ENCODE results near the gene COL8A2.

COL8A2 gene

DNA sequence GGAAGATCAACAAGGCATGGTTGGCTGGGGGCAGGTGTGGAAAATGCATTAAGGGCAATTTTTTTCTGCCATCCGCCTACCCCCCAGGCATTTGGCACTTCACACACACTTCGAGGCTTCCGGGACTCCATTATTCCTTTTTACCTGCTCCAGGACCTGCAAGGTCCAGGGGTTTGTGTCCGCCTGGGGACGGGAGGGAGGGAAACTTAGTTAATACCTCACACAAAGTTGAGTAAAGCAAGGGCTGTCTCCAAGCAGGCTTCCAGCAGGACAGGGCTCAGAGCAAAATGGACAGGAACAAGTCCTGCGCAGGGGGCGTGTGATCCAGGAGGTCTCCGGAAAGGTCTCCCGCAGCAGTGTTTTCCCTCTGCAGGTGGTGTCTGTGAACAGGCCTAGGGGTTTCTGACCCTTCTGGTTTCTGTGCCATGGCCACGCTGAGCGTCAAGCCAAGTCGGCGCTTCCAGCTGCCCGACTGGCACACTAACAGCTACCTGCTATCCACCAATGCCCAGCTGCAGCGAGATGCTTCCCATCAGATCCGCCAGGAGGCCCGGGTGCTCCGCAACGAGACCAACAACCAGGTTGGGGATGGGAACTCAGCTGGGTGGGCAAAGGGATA, 40.4 kb downstream of the COL8A2 start:
- H3K4me1 ChIP-seq (ENCODE audit: control insufficient read depth, low read depth, low read length): peaks cover 3% of the 10 kb centered on the region
- H3K36me3 ChIP-seq (ENCODE audit: control insufficient read depth, low read depth, low read length): no peaks in the 10 kb centered on the region
- H3K9ac ChIP-seq (ENCODE audit: low read length): peak overlapping the region; percentile 90
- H3K27ac ChIP-seq (ENCODE audit: low read length): no peak overlapping the region
- H3K27me3 ChIP-seq (ENCODE audit: control insufficient read depth, insufficient read depth, low read length): peaks cover 9% of the 10 kb centered on the region
- H3K4me3 ChIP-seq (ENCODE audit: low read length): peak overlapping the region; percentile 69
- no peaks in the 10 kb centered on the region for H3K9me3 ChIP-seq (ENCODE audit: control insufficient read depth, low read depth, low read length)

- Histone ChIP-seq H3K9ac (ENCODE audit: low read length) (peak within 1 kb of the TSS; percentile 90), H3K9me3 (ENCODE audit: control insufficient read depth, low read depth, low read length) (no peaks in the 10 kb centered on the region), H3K36me3 (ENCODE audit: control insufficient read depth, low read depth, low read length) (no peaks in the 10 kb centered on the region), H3K4me3 (ENCODE audit: low read length) (peak within 1 kb of the TSS; percentile 69), H3K27me3 (ENCODE audit: control insufficient read depth, insufficient read depth, low read length) (peaks cover 9% of the 10 kb centered on the region), H3K27ac (ENCODE audit: low read length) (peak within 1 kb of the TSS; percentile 24), H3K4me1 (ENCODE audit: control insufficient read depth, low read depth, low read length) (no peaks in the 10 kb centered on the region)
Observed at GRCh38 chr1:36083635-36084496, 41.2 kb downstream of the COL8A2 start, which contains the start of gene TEKT2. TSS of gene TEKT2 (plus strand) at chr1:36084094. CDS start at chr1:36084922, 828 bp downstream.

GRCh38 chr1:36083219-36083618, 41.8 kb downstream of the COL8A2 start:
- Histone ChIP-seq H3K9me3 (ENCODE audit: control insufficient read depth, low read depth, low read length) (no peaks in the 10 kb centered on the region), H3K9ac (ENCODE audit: low read length) (peak overlapping the region; percentile 90), H3K4me3 (ENCODE audit: low read length) (peak overlapping the region; percentile 69), H3K27me3 (ENCODE audit: control insufficient read depth, insufficient read depth, low read length) (peaks cover 9% of the 10 kb centered on the region), H3K27ac (ENCODE audit: low read length) (no peak overlapping the region), H3K36me3 (ENCODE audit: control insufficient read depth, low read depth, low read length) (no peaks in the 10 kb centered on the region), H3K4me1 (ENCODE audit: control insufficient read depth, low read depth, low read length) (no peaks in the 10 kb centered on the region)

DNA sequence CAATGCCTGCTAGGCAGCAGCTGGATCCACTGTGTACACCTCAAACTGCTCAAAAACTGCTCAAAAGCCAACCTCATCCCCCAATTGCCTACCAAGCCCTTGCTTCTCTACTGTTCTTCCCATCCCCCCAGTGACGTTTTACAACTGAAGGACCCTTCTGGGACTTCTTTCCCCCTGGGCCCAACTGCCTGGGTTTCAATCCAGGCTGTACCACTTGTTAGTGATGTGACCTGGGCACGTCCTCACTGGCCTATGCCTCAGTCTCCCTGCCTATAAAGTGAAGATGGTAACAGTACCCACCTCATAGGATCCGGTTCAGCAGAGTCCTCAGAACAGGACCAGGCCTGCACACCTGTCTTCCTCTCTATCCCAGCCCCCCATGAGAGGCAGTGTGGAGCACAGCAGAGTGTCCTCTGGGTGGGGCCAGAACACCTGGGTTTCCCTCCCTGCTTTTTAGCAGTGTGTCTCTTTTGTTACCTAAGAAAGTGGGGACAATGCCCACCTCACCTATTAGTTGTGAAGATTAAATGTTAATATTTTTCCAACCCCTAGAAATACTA, 43.0 kb downstream of the COL8A2 start:
- Histone ChIP-seq H3K9ac (ENCODE audit: low read length) (no peak overlapping the region), H3K36me3 (ENCODE audit: control insufficient read depth, low read depth, low read length) (no peaks in the 10 kb centered on the region), H3K4me1 (ENCODE audit: control insufficient read depth, low read depth, low read length) (no peaks in the 10 kb centered on the region), H3K27me3 (ENCODE audit: control insufficient read depth, insufficient read depth, low read length) (peaks cover 9% of the 10 kb centered on the region), H3K4me3 (ENCODE audit: low read length) (no peak overlapping the region), H3K9me3 (ENCODE audit: control insufficient read depth, low read depth, low read length) (no peaks in the 10 kb centered on the region), H3K27ac (ENCODE audit: low read length) (no peak overlapping the region)

DNA sequence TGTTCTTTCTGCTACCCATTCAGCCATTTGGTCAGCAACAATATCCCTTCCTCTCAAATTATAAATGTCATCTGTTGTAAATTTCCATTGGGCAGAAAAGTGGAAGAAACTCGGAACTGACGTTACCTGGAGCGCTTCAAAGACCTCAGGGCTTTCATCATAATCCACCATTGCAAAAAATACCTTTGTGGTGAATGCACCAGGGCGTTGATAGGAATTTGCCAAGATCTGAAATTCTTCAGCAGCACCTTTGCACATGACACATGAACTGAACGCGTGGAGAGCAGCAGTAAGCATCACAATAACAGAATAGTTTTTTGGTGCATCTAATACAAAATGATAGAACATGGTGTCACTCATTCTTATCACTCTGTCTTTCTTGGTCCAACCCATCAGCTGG, 44.2 kb downstream of the COL8A2 start:
- Histone ChIP-seq H3K9ac (ENCODE audit: low read length) (no peak overlapping the region), H3K4me1 (ENCODE audit: control insufficient read depth, low read depth, low read length) (no peaks in the 10 kb centered on the region), H3K36me3 (ENCODE audit: control insufficient read depth, low read depth, low read length) (no peaks in the 10 kb centered on the region), H3K9me3 (ENCODE audit: control insufficient read depth, low read depth, low read length) (no peaks in the 10 kb centered on the region), H3K27me3 (ENCODE audit: control insufficient read depth, insufficient read depth, low read length) (peaks cover 9% of the 10 kb centered on the region), H3K27ac (ENCODE audit: low read length) (no peak overlapping the region), H3K4me3 (ENCODE audit: low read length) (no peak overlapping the region)

DNA sequence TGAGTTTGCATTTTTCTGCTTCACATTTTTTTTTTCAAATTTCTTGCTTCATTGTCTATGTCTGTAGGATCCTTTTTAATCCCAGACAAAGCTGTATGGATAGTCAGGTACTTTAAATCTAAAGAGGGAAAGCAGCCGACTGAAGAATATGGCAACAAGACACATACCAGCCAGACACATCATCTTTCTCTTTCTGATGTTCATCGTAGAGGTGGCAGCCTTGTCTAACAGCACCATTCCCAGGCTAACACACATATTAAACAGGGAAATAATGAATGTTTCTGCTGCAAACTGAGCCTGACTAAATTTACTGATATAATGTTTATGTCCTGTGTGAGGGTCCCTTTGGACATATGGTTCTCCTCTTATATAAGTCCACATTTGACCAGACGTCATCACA, 44.8 kb downstream of the COL8A2 start:
- Histone ChIP-seq H3K9me3 (ENCODE audit: control insufficient read depth, low read depth, low read length) (no peaks in the 10 kb centered on the region), H3K27ac (ENCODE audit: low read length) (no peak overlapping the region), H3K4me3 (ENCODE audit: low read length) (no peak overlapping the region), H3K4me1 (ENCODE audit: control insufficient read depth, low read depth, low read length) (no peaks in the 10 kb centered on the region), H3K9ac (ENCODE audit: low read length) (no peak overlapping the region), H3K27me3 (ENCODE audit: control insufficient read depth, insufficient read depth, low read length) (peaks cover 9% of the 10 kb centered on the region), H3K36me3 (ENCODE audit: control insufficient read depth, low read depth, low read length) (no peaks in the 10 kb centered on the region)

DNA sequence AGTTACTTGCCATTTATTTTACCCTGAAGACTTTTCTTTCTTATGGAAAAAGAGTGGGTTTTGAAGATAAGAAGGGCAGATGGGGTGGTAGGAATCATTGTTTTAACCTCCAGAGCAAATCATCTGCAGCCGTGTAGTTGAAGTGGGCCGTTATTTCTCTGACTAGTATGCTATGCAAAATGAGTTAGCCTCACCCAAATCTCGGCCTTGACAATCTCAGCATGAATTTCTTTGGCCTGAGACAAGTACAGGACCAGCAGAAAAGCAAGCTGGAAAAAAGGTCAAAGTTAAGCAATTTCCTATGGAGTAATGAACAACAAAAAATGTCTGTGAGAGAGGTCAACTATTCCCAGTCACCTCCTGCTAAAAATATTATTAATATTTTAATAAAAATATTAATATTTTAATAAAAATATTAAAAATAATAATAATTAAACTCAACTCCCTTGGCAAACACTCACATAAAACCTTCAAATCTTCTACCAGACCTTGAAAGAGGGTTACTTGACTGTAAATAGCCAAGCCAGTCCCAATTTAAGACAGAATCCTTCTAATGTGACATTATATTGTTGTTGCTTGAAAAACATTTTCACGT, 47.9 kb downstream of the COL8A2 start:
- Histone ChIP-seq H3K27me3 (ENCODE audit: control insufficient read depth, insufficient read depth, low read length) (no peaks in the 10 kb centered on the region), H3K9ac (ENCODE audit: low read length) (no peak overlapping the region), H3K4me3 (ENCODE audit: low read length) (no peak overlapping the region), H3K9me3 (ENCODE audit: control insufficient read depth, low read depth, low read length) (no peaks in the 10 kb centered on the region), H3K36me3 (ENCODE audit: control insufficient read depth, low read depth, low read length) (no peaks in the 10 kb centered on the region), H3K27ac (ENCODE audit: low read length) (no peak overlapping the region), H3K4me1 (ENCODE audit: control insufficient read depth, low read depth, low read length) (no peaks in the 10 kb centered on the region)

- no peaks in the 10 kb centered on the region for H3K27me3 ChIP-seq (ENCODE audit: control insufficient read depth, insufficient read depth, low read length)
- H3K27ac ChIP-seq (ENCODE audit: low read length): no peak overlapping the region
- H3K9me3 ChIP-seq (ENCODE audit: control insufficient read depth, low read depth, low read length): no peaks in the 10 kb centered on the region
- H3K36me3 ChIP-seq (ENCODE audit: control insufficient read depth, low read depth, low read length): no peaks in the 10 kb centered on the region
- no peaks in the 10 kb centered on the region for H3K4me1 ChIP-seq (ENCODE audit: control insufficient read depth, low read depth, low read length)
- no peak overlapping the region for H3K9ac ChIP-seq (ENCODE audit: low read length)
- H3K4me3 ChIP-seq (ENCODE audit: low read length): no peak overlapping the region
Observed at GRCh38 chr1:36070349-36070748, 54.7 kb downstream of the COL8A2 start.

DNA sequence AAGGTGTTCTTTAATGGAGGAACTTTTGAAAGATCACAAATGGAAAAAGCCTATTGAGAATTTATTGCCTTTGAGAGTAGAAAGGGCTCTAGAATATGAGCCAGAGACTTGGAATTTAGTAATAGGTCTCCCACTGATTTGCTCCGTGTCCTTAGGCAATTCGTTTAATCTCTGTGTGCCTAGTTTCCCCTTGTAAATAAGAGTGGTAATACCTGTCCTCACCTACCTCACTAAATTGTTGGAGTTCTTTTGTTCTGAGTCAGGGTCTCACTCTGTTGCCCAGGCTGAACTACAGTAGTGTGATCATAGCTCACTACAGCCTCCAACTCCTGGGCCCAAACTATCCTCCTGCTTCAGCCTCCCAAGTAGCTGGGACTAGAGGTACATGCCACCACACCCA, 56.2 kb downstream of the COL8A2 start:
- Histone ChIP-seq H3K4me3 (ENCODE audit: low read length) (no peak overlapping the region), H3K27me3 (ENCODE audit: control insufficient read depth, insufficient read depth, low read length) (no peaks in the 10 kb centered on the region), H3K4me1 (ENCODE audit: control insufficient read depth, low read depth, low read length) (no peaks in the 10 kb centered on the region), H3K36me3 (ENCODE audit: control insufficient read depth, low read depth, low read length) (no peaks in the 10 kb centered on the region), H3K9me3 (ENCODE audit: control insufficient read depth, low read depth, low read length) (no peaks in the 10 kb centered on the region), H3K27ac (ENCODE audit: low read length) (no peak overlapping the region), H3K9ac (ENCODE audit: low read length) (no peak overlapping the region)

GRCh38 chr1:36067871-36068270, 57.2 kb downstream of the COL8A2 start:
- H3K27ac ChIP-seq (ENCODE audit: low read length): no peak overlapping the region

DNA sequence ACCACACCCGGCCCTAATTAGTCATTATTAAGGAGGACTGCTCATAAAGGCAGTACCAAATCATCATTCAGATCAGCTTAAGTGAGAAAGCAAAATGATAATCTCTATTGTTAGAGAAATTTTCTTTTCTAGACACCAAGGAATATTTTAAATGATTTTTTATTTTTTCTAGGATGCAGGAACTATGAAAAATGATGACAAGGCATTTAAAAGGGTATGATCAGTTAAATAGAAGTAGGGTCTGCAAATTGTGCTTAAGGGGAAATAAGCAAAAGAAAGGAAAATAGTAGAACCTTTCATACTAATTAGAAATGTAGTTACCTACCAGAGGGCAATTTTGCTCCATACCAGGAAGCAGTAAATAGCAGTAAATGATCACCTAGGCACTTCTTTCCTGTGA, 62.7 kb downstream of the COL8A2 start:
- Histone ChIP-seq H3K4me3 (ENCODE audit: low read length) (no peak overlapping the region), H3K4me1 (ENCODE audit: control insufficient read depth, low read depth, low read length) (no peaks in the 10 kb centered on the region), H3K36me3 (ENCODE audit: control insufficient read depth, low read depth, low read length) (no peaks in the 10 kb centered on the region), H3K9ac (ENCODE audit: low read length) (no peak overlapping the region), H3K27me3 (ENCODE audit: control insufficient read depth, insufficient read depth, low read length) (no peaks in the 10 kb centered on the region), H3K27ac (ENCODE audit: low read length) (no peak overlapping the region), H3K9me3 (ENCODE audit: control insufficient read depth, low read depth, low read length) (no peaks in the 10 kb centered on the region)

More at GRCh38 chr1:36067871-36068270, 57.2 kb downstream of the COL8A2 start:
- no peak overlapping the region for H3K4me3 ChIP-seq (ENCODE audit: low read length)
- no peaks in the 10 kb centered on the region for H3K36me3 ChIP-seq (ENCODE audit: control insufficient read depth, low read depth, low read length)
- no peaks in the 10 kb centered on the region for H3K9me3 ChIP-seq (ENCODE audit: control insufficient read depth, low read depth, low read length)
- H3K27me3 ChIP-seq (ENCODE audit: control insufficient read depth, insufficient read depth, low read length): no peaks in the 10 kb centered on the region
- H3K9ac ChIP-seq (ENCODE audit: low read length): no peak overlapping the region
- no peaks in the 10 kb centered on the region for H3K4me1 ChIP-seq (ENCODE audit: control insufficient read depth, low read depth, low read length)

All from iPS-18a (cell line).